HepG2 (cell line): ENCODE data around the gene FTSJ1. TPM values are rescaled to one million over a fixed set of nuclear protein-coding genes. Genes with fewer than 3 reads are reported as not detected.

Experiments
- ATAC-seq: fragments of 200-7000 bp; cut with Tn5 transposase; 3 replicates; pipeline ENCODE4 v1.9.1; 2020; ENCODE audit warnings: mild to moderate bottlenecking, moderate library complexity
- BruUV-seq: library from RNA; stranded (reverse); fragments of 400-500 nt; replicated peaks from 2 replicates; lab custom pipeline; 2021; lab: Mats Ljungman, UMichigan
- CTCF ChIA-PET: fragments of 300-600 bp; formaldehyde crosslinking; extraction: SDS; loops from one replicate; lab custom pipeline; 2021; ENCODE audit warnings: low total read pairs, inconsistent platforms, low intra/inter-chr PET ratio; lab: Yijun Ruan, JAX
- POLR2A ChIA-PET: fragments of 350-600 bp; sonication (Branson Sonifier 250); formaldehyde crosslinking; loops from one replicate; lab custom pipeline; 2020; ENCODE audit warnings: antibody characterized with exemption, inconsistent platforms; lab: Yijun Ruan, JAX
- DNase-seq: peaks from one replicate; pipeline ENCODE4 v3.0.0-alpha.2; 2015; ENCODE audit warnings: low spot score
- FAIRE-seq: peaks from 3 replicates; lab custom pipeline; 2011; peaks lifted over from hg19 to GRCh38; lab: Jason Lieb, UNC
- H2AFZ ChIP-seq: one replicate; pipeline ENCODE4 v1.6.1; 2011; ENCODE audit warnings: low read length, inconsistent platforms
- H3K27ac ChIP-seq: fragments of 300-600 bp; 3 replicates; pipeline ENCODE4 v1.8.0; 2011; ENCODE audit warnings: mixed run types, mild to moderate bottlenecking, mixed read lengths, low read length, inconsistent platforms; ENCODE audit not compliant: insufficient read depth; ENCODE audit errors: extremely low read length
- H3K27me3 ChIP-seq, 2 experiments: fragments of 200-600 bp in 1 of 2; 2 replicates in 1 of 2; 3 replicates in 1 of 2; pipeline versions ENCODE4 v1.6.0 to v1.8.0; 2011; ENCODE audit warnings: low read length in 2 of 2, mild to moderate bottlenecking in 2 of 2, moderate library complexity in 2 of 2, inconsistent platforms in 1 of 2; ENCODE audit not compliant: insufficient read depth in 2 of 2, control insufficient read depth in 1 of 2
- H3K36me3 ChIP-seq, 2 experiments: fragments of 200-600 bp in 1 of 2; replicated peaks in 1 of 2; 2 replicates in 1 of 2; 3 replicates in 1 of 2; pipeline versions ENCODE4 v1.5.1 to v1.8.0; 2011; ENCODE audit warnings: low read length in 2 of 2, inconsistent platforms in 1 of 2; ENCODE audit not compliant: insufficient read depth in 2 of 2, control insufficient read depth in 1 of 2
- H3K4me1 ChIP-seq: 2 replicates; pipeline ENCODE4 v1.5.1; 2012; ENCODE audit warnings: low read length, inconsistent platforms; ENCODE audit not compliant: insufficient read depth
- H3K4me2 ChIP-seq: 2 replicates; pipeline ENCODE4 v1.6.0; 2011; ENCODE audit warnings: low read depth, low read length, inconsistent platforms
- H3K4me3 ChIP-seq, 3 experiments: fragments of 200-600 bp in 1 of 3; sonication (generic), shearing (Covaris generic) in 1 of 3; replicated peaks in 1 of 3; 2 replicates each; pipeline ENCODE4 v1.5.1; 2011 to 2016; ENCODE audit warnings: low read length in 3 of 3, inconsistent platforms in 2 of 3, low read depth in 2 of 3, mild to moderate bottlenecking in 2 of 3, control low read depth in 1 of 3, mixed read lengths in 1 of 3; ENCODE audit not compliant: insufficient read depth in 1 of 3
- H3K79me2 ChIP-seq: one replicate; pipeline ENCODE4 v1.6.1; 2011; ENCODE audit warnings: low read length, inconsistent platforms; ENCODE audit not compliant: insufficient read depth
- H3K9ac ChIP-seq: 2 replicates; pipeline ENCODE4 v1.6.0; 2011; ENCODE audit warnings: mild to moderate bottlenecking, low read depth, low read length, inconsistent platforms; ENCODE audit not compliant: insufficient read depth
- H3K9me3 ChIP-seq: 2 replicates; pipeline ENCODE4 v1.5.1; 2012; ENCODE audit warnings: mild to moderate bottlenecking, low read length
- H4K20me1 ChIP-seq: 2 replicates; pipeline ENCODE4 v1.6.0; 2011; ENCODE audit warnings: inconsistent platforms, mild to moderate bottlenecking, low read length, moderate library complexity; ENCODE audit not compliant: insufficient read depth
- CBX1 ChIP-seq: IDR thresholded peaks from one replicate; pipeline ENCODE4 v1.6.1; 2016; ENCODE audit warnings: antibody characterized with exemption, low read depth
- TCF7L2 ChIP-seq: IDR thresholded peaks from 2 replicates; pipeline ENCODE4 v1.6.1; 2011; ENCODE audit warnings: mild to moderate bottlenecking, low read depth, low read length, moderate library complexity
- ZNF18 ChIP-seq: sonication (generic); formaldehyde crosslinking; IDR thresholded peaks from 2 replicates; pipeline ENCODE4 v1.8.0; 2022; ENCODE audit warnings: mild to moderate bottlenecking, missing genetic modification reagents; ENCODE audit not compliant: insufficient replicate concordance
- ZNF605 ChIP-seq: sonication (generic); formaldehyde crosslinking; IDR thresholded peaks from 2 replicates; pipeline ENCODE4 v1.8.0; 2022; ENCODE audit warnings: mild to moderate bottlenecking, missing genetic modification reagents
- WGBS: methylation state at CpG from one replicate; pipeline ENCODE4 v1.1.6; 2017; ENCODE audit warnings: low lambda C conversion rate; 5-methylcytosine and 5-hydroxymethylcytosine counted together
- in situ Hi-C: cut with HindIII; loops from 2 replicates; pipeline ENCODE4 v1.10.0; 2017; ENCODE audit warnings: low pct_unique_long_range_greater_than_20kb; ENCODE audit not compliant: extremely low pct_ligation_motif_present
- intact Hi-C: fragments of 100-400 bp; cut with micrococcal nuclease; formaldehyde crosslinking; loops from one replicate; pipeline ENCODE4 v1.10.0; 2022; ENCODE audit not compliant: unreplicated experiment
- polyA plus RNA-seq, 8 experiments: library from polyadenylated mRNA; depleted of rRNA in 3 of 8; stranded (reverse) in 7 of 8; unstranded in 1 of 8; fragments of >200 nt; fragmentation: Illumina TruSeq in 4 of 8; extraction: Trizol in 4 of 8; gene quantifications; 2 replicates each; pipeline versions ENCODE4 v1.2.1 to v1.2.3, GENCODE V29; 2011 to 2016; ENCODE audit warnings: low read depth in 4 of 8, missing spikeins in 1 of 8, mixed read lengths in 1 of 8; ENCODE audit not compliant: insufficient read depth in 1 of 8
- total RNA-seq, 5 experiments: library from RNA; depleted of rRNA; stranded (reverse); fragments of >200 nt; fragmentation: Illumina TruSeq; extraction: Trizol; gene quantifications; 2 replicates each; pipeline ENCODE4 v1.2.3, GENCODE V29; 2016; ENCODE audit warnings: low read depth in 1 of 5
- TF ChIP-seq, protein P1 (sequence below): sonication (generic); formaldehyde crosslinking; IDR thresholded peaks from 2 replicates; pipeline ENCODE4 v1.4.0; 2020; ENCODE audit warnings: missing genetic modification reagents

Gene FTSJ1
- total and polyA plus RNA-seq, 2 of the 13 experiments (the other 11 are each of a cell fraction or from before 2014, with no cell fraction given) = 30.3 to 37.9 TPM

- no peak overlapping the region for H2AFZ ChIP-seq
- ATAC-seq = no peak; the same call in 2 of the 3 replicates
- in situ Hi-C loops = no loop called here
- POLR2A ChIA-PET = no interaction called here
- H3K4me3 ChIP-seq = no peak overlapping the region
- FAIRE-seq = no peak
- BruUV-seq = no TSS peak
- H3K27ac ChIP-seq = no peak overlapping the region
- no peaks in the 10 kb centered on the region for H4K20me1 ChIP-seq
- peaks cover 0 to under 1% of the 10 kb centered on the region in 2 experiments; a peak in 3 of 5 replicates for H3K36me3 ChIP-seq
- no peak overlapping the region for H3K9ac ChIP-seq
- TF ChIP-seq, protein P1, sequence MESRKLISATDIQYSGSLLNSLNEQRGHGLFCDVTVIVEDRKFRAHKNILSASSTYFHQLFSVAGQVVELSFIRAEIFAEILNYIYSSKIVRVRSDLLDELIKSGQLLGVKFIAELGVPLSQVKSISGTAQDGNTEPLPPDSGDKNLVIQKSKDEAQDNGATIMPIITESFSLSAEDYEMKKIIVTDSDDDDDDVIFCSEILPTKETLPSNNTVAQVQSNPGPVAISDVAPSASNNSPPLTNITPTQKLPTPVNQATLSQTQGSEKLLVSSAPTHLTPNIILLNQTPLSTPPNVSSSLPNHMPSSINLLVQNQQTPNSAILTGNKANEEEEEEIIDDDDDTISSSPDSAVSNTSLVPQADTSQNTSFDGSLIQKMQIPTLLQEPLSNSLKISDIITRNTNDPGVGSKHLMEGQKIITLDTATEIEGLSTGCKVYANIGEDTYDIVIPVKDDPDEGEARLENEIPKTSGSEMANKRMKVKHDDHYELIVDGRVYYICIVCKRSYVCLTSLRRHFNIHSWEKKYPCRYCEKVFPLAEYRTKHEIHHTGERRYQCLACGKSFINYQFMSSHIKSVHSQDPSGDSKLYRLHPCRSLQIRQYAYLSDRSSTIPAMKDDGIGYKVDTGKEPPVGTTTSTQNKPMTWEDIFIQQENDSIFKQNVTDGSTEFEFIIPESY (CRISPR knock-in tag) = peak; percentile 52; the same call in 1 of the 2 replicates
- no peak for TF ChIP-seq TCF7L2
- no peaks in the 10 kb centered on the region for H3K27me3 ChIP-seq
- H3K9me3 ChIP-seq = no peaks in the 10 kb centered on the region
- no peak overlapping the region for H3K4me2 ChIP-seq
- WGBS = no CpG with 5 or more reads among the region's 10 CpGs
- H3K4me1 ChIP-seq = no peaks in the 10 kb centered on the region
- DNase-seq = peak; percentile 30
- intact Hi-C loops = no loop called here
- H3K79me2 ChIP-seq = no peaks in the 10 kb centered on the region
- CTCF ChIA-PET = no interaction called here
These were observed 11.4 kb downstream of the FTSJ1 start for GRCh38 chrX:48487362-48487798.

- peak; percentile 79 for TF ChIP-seq ZNF18
- TF ChIP-seq CBX1 = no peak
- no peak for TF ChIP-seq ZNF605
- no peak overlapping the region for H3K4me2 ChIP-seq
- no peaks in the 10 kb centered on the region for H3K9me3 ChIP-seq
- ATAC-seq (no peak; the same call in 2 of the 3 replicates), DNase-seq (no peak), FAIRE-seq (no peak)
- no peak overlapping the region for H3K27ac ChIP-seq
- H2AFZ ChIP-seq = no peak overlapping the region
- 0 out of 2 replicates have a peak, but pooled peaks cover under 1% of the 10 kb centered on the region for H3K4me1 ChIP-seq
- H3K27me3 ChIP-seq = no peaks in the 10 kb centered on the region
- ChIA-PET CTCF (no interaction called here), POLR2A (no interaction called here)
- H3K9ac ChIP-seq = no peak overlapping the region
- no peaks in the 10 kb centered on the region; a peak in 1 of 5 replicates for H3K36me3 ChIP-seq
- no peaks in the 10 kb centered on the region for H4K20me1 ChIP-seq
- intact Hi-C loops = no loop called here
- in situ Hi-C loops = no loop called here
- no CpG with 5 or more reads among the region's 3 CpGs for WGBS
- no TSS peak for BruUV-seq
- no peak overlapping the region for H3K4me3 ChIP-seq
- H3K79me2 ChIP-seq = no peaks in the 10 kb centered on the region
These were observed 12.0 kb downstream of the FTSJ1 start for GRCh38 chrX:48488034-48488433.
